ENCODE data around the gene LRFN2.

LRFN2 gene

GRCh38 chr6:40541556-40542174 is 45.5 kb downstream of the LRFN2 start:
- peak; percentile 44 for DNase-seq

GRCh38 chr6:40540790-40541189 is 46.4 kb downstream of the LRFN2 start:
- no peak for DNase-seq

DNA sequence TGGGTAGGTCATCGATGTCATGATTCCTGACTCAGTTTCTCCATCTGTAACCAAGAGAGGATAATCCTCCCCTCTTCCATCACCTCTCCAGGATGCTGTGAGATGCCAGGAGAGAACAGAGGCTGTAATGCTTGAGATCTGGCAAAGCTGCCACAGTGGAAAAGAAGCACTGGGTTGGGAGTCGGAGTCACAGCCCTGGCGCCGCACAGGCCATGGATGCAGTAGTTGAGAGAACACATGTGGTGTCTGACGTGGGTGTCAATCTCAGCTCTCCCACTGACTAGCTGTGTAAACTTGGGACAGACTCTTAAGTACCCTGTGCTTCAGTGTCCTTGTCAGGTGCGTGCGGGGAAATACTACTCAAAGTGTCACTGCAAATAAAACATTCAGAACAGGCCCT is 47.3 kb downstream of the LRFN2 start:
- no peak for DNase-seq

GRCh38 chr6:40538556-40538955 is 48.6 kb downstream of the LRFN2 start:
- no peak for DNase-seq

DNA sequence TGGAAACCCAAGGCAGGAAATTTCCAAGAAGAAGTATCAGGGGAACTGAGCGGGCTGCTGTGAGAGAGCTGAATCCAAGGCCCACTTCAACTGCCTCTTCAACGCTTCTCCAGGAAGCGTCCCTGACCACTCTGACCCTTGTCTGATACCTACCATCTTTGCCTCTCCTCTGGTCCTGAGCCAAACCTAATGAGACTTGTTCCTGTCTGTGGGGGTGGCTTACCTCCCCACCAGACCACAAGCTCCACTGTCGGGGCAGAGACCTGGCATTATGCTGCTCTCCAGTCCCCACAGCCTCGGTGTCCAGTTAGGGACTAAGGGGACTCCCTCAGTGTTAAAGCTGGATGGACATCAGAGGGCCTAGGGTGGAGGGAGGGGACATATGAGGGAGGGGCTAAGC is 49.7 kb downstream of the LRFN2 start:
- DNase-seq, result no peak

DNA sequence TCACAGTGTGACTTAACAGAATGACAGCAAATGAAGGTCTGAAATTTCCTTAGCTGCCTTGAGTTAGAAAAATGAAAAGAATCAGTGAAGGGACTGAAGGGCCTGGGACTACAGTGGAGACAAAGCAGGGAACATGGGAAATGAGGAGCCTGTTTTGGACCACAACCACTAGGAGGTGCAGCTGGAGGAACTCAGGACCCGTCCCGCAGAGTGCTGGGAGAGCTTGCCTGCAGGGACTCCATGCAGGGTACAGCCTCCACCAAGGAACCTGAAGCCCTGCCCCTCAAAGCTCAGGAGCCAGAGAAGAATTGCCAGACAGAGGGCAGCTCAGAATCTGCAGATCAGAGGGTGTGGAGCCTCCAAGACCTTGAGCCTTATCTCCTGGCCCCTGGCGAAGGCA is 50.7 kb downstream of the LRFN2 start:
- DNase-seq, result no peak

DNA sequence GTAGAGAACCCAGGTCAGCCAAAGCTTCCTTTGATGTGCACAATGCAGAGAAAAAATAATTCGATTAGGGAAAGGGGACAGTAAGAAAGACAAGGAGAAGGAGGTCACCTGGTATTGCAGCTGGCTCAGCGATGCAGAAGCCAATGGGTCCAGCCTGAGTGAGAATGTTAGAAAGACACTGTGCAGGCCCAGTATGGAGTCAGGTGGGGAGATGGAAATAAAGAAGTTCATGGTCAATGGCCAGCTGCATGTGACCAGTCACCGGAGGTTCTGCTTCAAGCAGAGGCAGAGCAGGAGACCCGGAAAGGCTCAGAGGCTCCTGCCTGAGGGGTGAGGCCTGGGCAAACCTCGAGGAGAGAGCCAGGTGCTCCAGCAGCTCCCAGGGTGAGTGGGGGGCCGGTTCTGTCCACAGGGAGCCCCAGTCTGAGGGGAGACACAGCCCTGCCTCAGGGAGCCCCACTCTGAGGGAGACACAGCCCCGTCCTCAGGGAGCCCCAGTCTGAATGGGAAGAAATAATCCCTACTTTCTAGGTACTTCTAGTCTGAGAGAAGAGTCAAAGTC is 51.3 kb downstream of the LRFN2 start:
- DNase-seq, result no peak

GRCh38 chr6:40535110-40535818 is 51.9 kb downstream of the LRFN2 start:
- DNase-seq, result no peak

- no peak for DNase-seq
These were observed 54.7 kb downstream of the LRFN2 start for GRCh38 chr6:40532349-40533000.

- DNase-seq, result no peak
These were observed 57.2 kb downstream of the LRFN2 start for GRCh38 chr6:40529919-40530318.

- DNase-seq, result no peak
These were observed 58.1 kb downstream of the LRFN2 start for GRCh38 chr6:40529040-40529439.

DNA sequence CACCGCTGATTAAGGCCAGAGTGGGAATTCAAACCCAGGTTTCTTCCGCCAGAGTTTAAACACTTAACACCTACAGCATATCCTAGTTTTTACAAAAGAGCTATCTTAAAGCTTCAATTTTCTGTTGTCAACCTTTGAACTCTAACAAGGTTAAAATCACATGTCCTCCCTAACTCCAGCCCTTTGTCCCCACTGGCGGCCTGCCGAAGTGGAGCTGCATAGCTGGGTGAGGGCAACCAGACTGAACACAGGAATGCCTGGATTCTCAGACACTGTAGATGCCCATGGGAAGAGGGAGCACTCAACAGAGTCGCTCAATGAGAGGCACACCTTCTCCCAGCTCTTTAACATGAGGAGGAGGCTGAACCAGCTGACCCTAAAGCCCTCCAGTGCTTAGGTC is 59.1 kb downstream of the LRFN2 start:
- DNase-seq, result no peak

DNA sequence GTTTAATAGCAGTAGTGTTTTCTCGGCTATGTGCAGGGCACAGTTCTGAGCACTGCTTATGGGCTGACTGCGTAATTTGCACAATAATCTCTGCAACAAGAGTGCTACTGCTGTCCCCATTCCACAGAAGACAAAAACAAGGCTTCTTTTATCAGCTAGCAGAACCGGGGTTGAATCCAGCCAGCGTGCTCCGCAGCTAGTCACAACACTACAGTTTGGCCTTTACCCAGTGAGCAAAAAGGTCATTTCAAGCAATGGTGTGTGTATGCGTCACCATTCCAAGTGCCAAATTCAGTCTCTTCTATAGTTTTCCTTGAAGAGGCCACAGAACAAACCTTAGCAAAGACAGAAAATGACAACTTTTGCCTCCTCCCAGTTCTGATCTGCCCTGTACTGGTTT is 61.1 kb downstream of the LRFN2 start:
- DNase-seq, result no peak

GRCh38 chr6:40524797-40525585 is 62.2 kb downstream of the LRFN2 start:
- no peak for DNase-seq

- no peak for DNase-seq
These were observed 63.5 kb downstream of the LRFN2 start for GRCh38 chr6:40523505-40524172.

GRCh38 chr6:40521496-40521895 is 65.7 kb downstream of the LRFN2 start:
- DNase-seq, result no peak

- DNase-seq, result no peak
These were observed 66.5 kb downstream of the LRFN2 start for GRCh38 chr6:40520678-40521077.

DNA sequence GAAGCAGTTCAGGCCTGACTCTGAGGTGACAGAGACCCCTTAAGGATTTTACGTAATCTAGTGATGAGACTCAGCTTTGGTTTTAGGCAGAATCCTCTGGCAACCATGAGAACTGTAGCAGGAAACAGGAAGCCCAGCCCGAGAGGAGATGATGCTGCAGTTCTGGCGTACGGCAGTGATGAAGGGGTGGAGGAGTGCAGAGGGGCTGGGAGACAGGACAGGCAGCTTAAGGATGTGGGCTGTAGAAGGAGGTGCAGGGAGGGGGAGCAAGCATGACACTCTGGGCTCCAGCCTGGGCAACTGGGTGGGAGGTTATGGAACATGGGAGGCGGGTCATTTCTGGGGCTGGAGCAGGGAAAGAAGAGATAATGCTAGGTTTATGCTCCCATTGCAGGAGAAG is 67.1 kb downstream of the LRFN2 start:
- no peak for DNase-seq

GRCh38 chr6:40517654-40518053 is 69.5 kb downstream of the LRFN2 start:
- no peak for DNase-seq

DNA sequence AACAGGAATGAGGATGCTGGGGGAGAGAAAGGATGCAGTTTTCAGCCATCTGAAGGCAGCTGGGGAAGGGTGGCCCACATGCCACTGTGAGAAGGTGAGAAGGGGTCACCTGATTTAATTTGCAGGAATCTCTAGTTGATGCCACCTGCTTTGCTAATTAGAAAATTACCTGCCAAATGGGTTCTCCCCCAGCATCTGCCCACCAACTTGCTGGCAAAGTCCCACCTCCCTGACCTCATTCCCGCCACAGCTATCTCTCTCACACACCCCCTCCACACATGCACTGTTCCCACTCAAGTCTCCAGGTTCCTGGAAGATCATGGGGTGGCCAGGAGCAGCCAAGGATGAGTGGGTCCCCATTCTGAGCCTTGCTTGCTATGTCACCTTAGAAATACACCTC is 70.7 kb downstream of the LRFN2 start:
- DNase-seq, result no peak

GRCh38 chr6:40512340-40512739 is 74.8 kb downstream of the LRFN2 start:
- DNase-seq, result peak; percentile 28

DNA sequence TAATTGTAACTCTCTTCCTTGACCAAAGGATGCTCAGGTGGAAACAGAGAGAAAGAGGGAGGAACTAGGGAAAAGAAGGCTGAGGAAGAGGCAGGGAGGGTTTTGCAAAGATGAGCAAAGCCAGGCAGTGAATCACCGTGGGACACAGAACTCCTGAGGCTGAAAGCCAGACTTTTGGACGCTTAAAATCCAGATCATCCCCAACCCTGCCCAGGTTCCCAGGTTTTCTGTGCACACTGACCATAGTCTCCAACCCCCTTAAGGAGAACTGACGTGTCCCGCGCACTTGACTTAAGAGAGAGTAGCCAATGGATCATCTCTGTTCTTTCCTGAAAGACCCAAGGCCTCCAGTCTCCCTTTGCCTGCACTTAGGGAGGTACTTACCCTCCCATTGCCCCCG is 75.3 kb downstream of the LRFN2 start:
- no peak for DNase-seq

GRCh38 chr6:40510442-40510841 is 76.7 kb downstream of the LRFN2 start:
- DNase-seq, result no peak

Measured in NCI-H2171 (cell line).